ENCODE data around the gene RANBP17.
"Not testable (repeated sequence)": the region's sequence is repeated elsewhere in the genome, so short reads cannot be mapped to it uniquely, and the experiment has no call there.

GRCh38 chr5:171174960-171175359 is 313.1 kb downstream of the RANBP17 start:
- TF ChIP-seq CTCF (IDR thresholded peaks at IDR 0.05; ENCODE audit: insufficient read depth, low read length); POLR2AphosphoS5 (IDR thresholded peaks at IDR 0.05; ENCODE audit: low read depth); REST (IDR thresholded peaks at IDR 0.05; ENCODE audit: insufficient replicate concordance, low read depth); SPI1 (IDR thresholded peaks at IDR 0.05; ENCODE audit: borderline replicate concordance, low read depth): not testable (repeated sequence)

Measured in HL-60 (cell line).